ENCODE measurements around the gene HDDC3.

HDDC3 gene

DNA sequence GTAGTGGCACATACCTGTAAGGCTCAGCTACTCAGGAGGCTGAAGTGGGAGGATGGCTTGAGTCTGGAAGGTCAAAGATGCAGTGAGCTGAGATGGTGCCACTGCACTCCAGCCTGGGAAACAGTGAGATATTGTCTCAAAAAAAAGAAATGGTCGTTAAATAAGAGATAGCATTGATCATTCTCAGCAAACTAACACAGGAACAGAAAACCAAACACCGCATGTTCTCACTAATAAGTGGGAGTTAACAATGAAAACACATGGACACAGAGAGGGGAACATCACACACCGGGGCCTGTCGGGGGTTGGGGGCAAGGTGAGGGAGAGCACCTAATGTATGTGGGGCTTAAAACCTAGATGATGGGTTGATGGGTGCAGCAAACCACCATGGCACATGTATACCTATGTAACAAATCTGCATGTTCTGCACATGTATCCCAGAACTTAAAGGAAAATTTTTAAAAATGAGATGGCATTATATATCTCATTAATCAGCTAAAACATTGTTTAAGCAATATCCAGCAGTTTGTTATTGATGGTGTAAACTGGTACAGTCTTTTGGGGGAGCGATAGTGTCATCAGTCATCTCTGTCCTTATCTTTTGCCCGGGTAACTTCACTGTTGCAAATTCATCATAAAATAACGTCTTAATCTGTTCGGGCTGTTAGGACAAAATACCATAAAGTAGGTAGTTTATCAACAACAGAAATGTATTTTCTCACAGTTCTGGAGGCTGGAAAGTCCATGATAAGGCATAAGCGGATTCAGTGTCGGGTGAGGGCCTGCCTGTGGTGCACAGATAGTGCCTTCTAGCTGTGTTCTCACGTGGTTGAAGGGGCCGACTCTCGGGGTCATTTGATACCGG lies 30.9 kb downstream of the HDDC3 start:
- in situ Hi-C loops (cut with MboI; ENCODE audit: low pct_unique_long_range_greater_than_20kb, low sequenced_read_pairs): no loop called here
- no peak for DNase-seq

DNA sequence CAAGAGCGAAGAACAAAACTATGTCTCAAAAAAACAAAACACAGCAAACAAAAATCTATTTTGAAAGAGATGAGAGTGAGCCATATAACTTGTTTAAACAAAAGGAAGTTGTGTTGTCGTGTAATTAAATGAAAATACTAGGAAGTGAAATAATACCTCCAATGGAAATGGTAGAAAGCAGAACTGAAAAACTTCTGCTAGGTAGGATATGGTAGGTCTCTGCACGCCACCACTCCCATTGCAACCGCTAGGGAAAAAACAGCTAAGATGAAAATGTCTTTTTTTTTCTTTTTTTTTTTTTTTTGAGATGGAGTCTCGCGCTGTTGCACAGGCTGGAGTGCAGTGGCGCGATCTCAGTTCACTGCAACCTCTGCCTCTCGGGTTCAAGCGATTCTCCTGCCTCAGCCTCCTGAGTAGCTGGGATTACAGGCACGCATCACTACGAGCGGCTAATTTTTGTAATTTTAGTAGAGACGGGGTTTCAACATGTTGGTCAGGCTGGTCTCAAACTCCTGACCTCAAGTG lies 35.2 kb downstream of the HDDC3 start:
- DNase-seq: peak; percentile 86
- in situ Hi-C loops (cut with MboI; ENCODE audit: low pct_unique_long_range_greater_than_20kb, low sequenced_read_pairs): loop anchor here (25.0 kb wide), 1 partner anchor 260 kb away; no protein-coding TSS in a partner anchor

DNA sequence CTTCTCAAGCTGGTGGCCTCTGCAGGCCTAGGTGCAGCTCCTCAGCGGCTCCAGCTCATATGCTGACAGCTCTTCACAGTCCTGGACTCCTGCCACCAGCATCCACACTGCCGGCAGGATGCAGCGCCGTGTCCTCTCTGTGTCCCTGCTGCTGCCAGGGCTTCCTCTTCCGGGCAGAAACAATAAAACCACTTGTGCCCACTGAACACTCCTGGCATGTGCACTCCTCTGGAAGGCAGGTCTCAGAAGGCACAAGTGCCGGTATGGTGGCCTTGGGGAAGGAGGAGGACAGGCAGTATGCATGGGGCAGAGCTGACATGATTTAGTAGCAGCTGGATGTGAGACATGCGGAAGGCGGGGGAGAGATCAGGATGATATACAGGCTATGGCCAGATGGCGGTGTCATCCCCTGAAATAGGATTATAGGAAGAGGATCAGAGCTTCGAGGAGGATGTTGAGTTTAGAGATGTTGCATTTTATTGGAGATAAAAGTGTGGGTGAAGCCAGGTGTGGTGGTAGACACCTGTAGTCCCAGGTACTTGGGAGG lies 36.7 kb downstream of the HDDC3 start:
- in situ Hi-C loops (cut with MboI; ENCODE audit: low pct_unique_long_range_greater_than_20kb, low sequenced_read_pairs): loop anchor here (25.0 kb wide), 1 partner anchor 258 kb away; no protein-coding TSS in a partner anchor
- DNase-seq: peak; percentile 53

DNA sequence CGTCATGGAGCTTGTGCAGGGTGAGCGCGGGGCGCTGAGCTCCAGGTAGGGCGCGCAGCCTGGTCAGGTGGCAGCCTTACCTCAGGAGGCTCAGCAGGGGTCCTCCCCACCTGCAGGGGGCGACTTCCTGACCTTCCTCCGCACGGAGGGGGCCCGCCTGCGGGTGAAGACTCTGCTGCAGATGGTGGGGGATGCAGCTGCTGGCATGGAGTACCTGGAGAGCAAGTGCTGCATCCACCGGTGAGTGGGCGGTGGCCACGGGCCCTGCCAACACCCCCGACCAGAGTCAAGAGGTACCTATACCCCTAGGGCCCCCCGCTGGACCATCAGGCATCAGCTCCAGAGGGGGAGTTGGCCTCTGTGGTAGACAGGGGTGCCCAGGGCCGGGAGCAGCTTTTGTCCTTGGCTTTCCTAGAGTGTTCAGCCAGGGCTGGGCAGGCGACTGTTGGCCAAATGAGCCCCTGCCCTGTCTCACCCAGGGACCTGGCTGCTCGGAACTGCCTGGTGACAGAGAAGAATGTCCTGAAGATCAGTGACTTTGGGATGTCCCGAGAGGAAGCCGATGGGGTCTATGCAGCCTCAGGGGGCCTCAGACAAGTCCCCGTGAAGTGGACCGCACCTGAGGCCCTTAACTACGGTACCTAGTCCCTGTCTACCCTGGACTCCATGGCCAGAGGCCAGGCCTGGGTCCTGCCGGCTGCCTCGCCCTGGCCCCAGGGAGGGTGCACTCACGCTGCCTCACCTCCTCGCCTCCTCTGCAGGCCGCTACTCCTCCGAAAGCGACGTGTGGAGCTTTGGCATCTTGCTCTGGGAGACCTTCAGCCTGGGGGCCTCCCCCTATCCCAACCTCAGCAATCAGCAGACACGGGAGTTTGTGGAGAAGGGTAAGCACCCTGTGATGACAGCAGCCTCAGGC lies 38.9 kb downstream of the HDDC3 start:
- DNase-seq: no peak
- in situ Hi-C loops (cut with MboI; ENCODE audit: low pct_unique_long_range_greater_than_20kb, low sequenced_read_pairs): loop anchor here (25.0 kb wide), 1 partner anchor 256 kb away; no protein-coding TSS in a partner anchor

DNA sequence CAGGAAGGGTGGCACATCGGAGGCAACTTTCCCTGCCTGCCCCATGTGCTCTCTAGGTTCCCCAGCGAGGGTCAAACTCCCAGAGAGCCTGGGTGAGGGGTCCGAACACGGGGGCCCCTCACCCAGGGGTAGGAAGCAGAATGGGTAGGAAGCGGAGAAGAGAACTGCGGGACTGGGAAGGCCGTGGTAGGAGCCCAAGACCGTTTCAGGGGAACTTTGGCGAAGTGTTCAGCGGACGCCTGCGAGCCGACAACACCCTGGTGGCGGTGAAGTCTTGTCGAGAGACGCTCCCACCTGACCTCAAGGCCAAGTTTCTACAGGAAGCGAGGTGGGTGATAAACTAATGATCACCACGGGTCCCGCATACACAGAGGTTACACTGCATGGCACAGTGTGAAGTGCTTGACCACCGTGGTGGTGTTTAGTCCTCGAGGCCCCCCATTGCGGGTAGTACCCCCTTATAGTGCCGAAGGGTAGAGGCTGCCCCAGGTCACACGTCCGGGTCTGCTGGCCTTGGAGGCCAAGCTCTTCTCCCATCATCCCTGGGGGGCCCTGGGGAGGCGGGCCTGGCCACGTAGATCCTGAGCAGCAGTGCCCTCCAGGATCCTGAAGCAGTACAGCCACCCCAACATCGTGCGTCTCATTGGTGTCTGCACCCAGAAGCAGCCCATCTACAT lies 39.7 kb downstream of the HDDC3 start:
- DNase-seq: no peak
- in situ Hi-C loops (cut with MboI; ENCODE audit: low pct_unique_long_range_greater_than_20kb, low sequenced_read_pairs): loop anchor here (25.0 kb wide), 1 partner anchor 255 kb away; no protein-coding TSS in a partner anchor

DNA sequence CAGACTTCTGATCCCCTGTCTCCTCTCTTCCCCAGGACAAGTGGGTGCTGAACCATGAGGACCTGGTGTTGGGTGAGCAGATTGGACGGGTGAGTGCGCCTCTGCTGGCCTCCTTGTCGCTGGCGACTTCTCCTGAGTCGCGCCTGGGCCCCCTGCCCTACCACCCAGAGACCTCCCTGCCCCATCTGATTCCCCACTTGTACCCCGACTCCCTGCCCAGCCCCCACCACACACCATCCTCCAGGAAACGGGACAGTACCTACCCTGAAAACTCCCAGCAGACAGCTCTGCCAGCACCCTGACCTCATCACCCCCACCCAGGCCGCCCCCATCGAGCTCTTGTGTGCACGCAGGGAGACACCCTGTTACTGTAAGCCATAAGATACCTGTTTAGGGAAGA lies 40.3 kb downstream of the HDDC3 start:
- DNase-seq: no peak
- in situ Hi-C loops (cut with MboI; ENCODE audit: low pct_unique_long_range_greater_than_20kb, low sequenced_read_pairs): loop anchor here (25.0 kb wide), 1 partner anchor 255 kb away; no protein-coding TSS in a partner anchor

DNA sequence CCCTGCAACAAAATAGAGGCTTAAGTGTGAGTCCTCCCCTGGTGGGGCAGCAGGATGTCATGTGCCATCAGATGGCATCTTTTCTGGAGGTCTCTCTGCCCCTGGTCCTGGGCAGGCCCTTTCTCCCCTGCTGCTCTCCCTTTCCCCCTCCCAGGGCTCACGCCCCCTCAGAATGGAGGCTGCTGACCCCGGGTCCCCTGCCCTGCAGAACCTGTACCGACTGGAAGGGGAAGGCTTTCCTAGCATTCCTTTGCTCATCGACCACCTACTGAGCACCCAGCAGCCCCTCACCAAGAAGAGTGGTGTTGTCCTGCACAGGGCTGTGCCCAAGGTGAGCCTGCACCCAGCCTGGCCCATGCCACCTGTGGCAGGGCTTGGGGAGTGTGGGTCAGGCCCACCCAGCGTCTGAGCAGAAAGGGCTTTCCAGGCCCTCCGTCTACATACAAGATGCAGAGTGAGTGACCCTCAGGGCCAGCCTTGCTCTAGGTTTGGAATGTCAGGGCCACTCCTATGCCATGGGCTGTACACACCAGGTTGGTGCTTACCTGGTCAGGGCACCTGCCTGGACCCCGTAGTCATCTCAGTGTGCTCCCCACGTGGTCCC lies 40.9 kb downstream of the HDDC3 start:
- in situ Hi-C loops (cut with MboI; ENCODE audit: low pct_unique_long_range_greater_than_20kb, low sequenced_read_pairs): loop anchor here (25.0 kb wide), 1 partner anchor 254 kb away; no protein-coding TSS in a partner anchor

DNA sequence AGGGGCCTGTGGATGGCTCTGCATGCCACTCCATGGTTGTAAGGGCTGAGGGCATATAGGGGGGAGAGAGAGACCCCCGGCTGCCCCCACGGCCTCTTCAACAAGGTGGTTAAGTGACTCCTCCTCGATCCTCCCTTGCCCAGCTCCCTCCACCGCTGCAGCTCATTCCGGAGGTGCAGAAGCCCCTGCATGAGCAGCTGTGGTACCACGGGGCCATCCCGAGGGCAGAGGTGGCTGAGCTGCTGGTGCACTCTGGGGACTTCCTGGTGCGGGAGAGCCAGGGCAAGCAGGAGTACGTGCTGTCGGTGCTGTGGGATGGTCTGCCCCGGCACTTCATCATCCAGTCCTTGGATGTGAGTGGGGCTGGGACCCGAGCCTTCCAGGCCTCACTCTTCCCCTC lies 41.5 kb downstream of the HDDC3 start:
- in situ Hi-C loops (cut with MboI; ENCODE audit: low pct_unique_long_range_greater_than_20kb, low sequenced_read_pairs): loop anchor here (25.0 kb wide), 1 partner anchor 254 kb away; no protein-coding TSS in a partner anchor
- DNase-seq: no peak

More for the DNA sequence above, 40.9 kb downstream of the HDDC3 start:
- no peak for DNase-seq

DNA sequence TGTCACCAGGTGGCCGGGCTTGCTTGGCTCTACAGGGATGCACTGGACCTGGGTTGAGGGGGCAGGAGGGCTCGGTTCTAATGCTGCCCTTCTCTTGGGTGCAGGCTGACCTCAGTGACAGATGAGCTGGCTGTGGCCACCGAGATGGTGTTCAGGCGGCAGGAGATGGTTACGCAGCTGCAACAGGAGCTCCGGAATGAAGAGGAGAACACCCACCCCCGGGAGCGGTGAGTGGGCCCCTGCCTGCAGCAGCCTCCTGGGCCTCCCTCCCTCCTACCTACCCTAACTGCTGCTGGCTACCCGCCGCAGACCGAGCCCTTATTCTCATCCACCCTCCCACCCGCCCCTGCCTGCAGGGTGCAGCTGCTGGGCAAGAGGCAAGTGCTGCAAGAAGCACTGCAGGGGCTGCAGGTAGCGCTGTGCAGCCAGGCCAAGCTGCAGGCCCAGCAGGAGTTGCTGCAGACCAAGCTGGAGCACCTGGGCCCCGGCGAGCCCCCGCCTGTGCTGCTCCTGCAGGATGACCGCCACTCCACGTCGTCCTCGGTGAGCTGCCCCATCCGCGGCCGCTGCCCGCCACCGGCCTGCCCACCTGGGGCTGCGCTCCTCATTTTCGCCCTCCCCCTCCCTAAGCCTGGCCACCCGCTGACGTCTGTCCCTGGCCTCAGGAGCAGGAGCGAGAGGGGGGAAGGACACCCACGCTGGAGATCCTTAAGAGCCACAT lies 42.5 kb downstream of the HDDC3 start:
- DNase-seq: no peak
- in situ Hi-C loops (cut with MboI; ENCODE audit: low pct_unique_long_range_greater_than_20kb, low sequenced_read_pairs): loop anchor here (25.0 kb wide), 1 partner anchor 253 kb away; no protein-coding TSS in a partner anchor

DNA sequence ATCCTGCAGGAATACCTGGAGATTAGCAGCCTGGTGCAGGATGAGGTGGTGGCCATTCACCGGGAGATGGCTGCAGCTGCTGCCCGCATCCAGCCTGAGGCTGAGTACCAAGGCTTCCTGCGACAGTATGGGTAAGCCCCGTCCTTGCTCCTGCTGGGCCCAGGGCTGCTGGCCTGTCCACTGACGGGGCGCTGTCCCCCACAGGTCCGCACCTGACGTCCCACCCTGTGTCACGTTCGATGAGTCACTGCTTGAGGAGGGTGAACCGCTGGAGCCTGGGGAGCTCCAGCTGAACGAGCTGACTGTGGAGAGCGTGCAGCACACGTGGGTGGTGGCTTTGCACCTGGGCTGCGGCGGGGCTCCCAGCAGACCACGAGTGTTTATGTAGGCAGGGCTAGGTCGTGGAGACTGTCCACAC lies 43.0 kb downstream of the HDDC3 start:
- in situ Hi-C loops (cut with MboI; ENCODE audit: low pct_unique_long_range_greater_than_20kb, low sequenced_read_pairs): loop anchor here (25.0 kb wide), 1 partner anchor 252 kb away; no protein-coding TSS in a partner anchor
- no peak for DNase-seq

DNA sequence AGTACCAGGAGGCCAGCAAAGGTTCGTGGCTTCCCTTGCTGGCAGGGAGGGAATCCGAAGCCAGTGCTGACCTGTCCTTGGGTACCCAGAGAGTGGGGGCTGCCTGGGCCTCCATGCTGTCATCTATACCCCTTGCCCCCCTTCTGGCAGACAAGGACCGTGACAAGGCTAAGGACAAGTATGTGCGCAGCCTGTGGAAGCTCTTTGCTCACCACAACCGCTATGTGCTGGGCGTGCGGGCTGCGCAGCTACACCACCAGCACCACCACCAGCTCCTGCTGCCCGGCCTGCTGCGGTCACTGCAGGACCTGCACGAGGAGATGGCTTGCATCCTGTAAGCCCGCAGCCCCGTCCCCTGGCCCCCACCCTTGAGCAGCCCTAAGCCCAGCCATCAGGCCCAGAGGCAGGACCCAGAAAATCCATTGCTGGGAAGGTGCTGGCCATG lies 45.3 kb downstream of the HDDC3 start:
- no peak for DNase-seq
- in situ Hi-C loops (cut with MboI; ENCODE audit: low pct_unique_long_range_greater_than_20kb, low sequenced_read_pairs): loop anchor here (25.0 kb wide), 1 partner anchor 250 kb away; no protein-coding TSS in a partner anchor

DNA sequence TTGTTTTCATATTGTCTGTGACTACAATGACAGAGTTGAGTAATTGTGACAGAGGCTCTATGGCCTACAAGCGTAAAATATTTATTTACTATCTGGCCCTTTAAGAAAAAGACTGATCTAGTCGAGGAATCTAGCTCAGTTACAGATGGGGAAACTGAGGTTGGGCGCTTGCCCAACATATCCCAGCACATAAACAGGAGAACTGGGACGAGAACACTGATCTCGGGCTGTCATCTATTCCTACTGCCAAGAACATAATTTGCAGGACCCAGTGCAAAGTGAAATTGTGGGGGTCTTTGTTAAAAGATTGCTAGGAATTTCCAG lies 46.1 kb downstream of the HDDC3 start:
- no peak for DNase-seq
- in situ Hi-C loops (cut with MboI; ENCODE audit: low pct_unique_long_range_greater_than_20kb, low sequenced_read_pairs): loop anchor here (25.0 kb wide), 1 partner anchor 249 kb away; no protein-coding TSS in a partner anchor

DNA sequence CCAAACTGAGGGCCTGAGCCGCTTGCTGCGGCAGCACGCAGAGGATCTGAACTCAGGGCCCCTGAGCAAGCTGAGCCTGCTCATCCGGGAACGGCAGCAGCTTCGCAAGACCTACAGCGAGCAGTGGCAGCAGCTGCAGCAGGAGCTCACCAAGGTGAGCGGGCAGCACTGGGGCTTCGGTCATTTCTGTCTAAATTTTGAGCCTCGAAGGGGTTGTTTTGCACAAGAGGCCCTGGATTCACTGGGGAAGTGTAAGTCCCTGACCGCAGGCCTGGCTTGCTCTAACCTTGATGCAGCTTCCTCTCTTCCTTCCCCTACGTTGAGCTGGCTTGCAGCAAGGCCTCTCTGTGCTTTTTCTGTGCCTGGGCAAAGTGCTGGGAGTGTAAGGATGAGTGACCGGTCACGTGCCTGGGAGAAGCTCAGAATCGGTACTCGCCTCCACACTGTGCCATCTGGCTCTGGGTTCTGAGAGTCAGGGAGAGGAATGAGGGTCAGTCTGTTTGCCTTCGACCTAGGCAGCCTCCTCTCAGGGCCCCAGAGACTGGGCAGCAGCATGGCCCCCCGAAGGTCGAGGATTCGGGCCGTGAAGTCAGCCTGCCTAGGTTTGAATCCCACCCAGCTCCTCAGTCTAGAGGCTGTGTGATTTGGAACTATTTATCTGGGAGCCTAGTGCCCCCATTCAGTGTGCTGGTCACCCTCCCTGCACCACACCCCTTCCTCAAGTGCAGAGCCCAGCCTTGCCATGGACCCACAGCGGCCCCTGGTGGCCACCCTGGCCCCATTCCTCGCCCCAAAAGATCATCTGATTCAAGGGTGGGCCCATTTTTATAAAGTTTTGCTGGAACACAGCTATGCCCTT lies 46.7 kb downstream of the HDDC3 start:
- DNase-seq: peak; percentile 86
- in situ Hi-C loops (cut with MboI; ENCODE audit: low pct_unique_long_range_greater_than_20kb, low sequenced_read_pairs): loop anchor here (25.0 kb wide), 1 partner anchor 248 kb away; no protein-coding TSS in a partner anchor

DNA sequence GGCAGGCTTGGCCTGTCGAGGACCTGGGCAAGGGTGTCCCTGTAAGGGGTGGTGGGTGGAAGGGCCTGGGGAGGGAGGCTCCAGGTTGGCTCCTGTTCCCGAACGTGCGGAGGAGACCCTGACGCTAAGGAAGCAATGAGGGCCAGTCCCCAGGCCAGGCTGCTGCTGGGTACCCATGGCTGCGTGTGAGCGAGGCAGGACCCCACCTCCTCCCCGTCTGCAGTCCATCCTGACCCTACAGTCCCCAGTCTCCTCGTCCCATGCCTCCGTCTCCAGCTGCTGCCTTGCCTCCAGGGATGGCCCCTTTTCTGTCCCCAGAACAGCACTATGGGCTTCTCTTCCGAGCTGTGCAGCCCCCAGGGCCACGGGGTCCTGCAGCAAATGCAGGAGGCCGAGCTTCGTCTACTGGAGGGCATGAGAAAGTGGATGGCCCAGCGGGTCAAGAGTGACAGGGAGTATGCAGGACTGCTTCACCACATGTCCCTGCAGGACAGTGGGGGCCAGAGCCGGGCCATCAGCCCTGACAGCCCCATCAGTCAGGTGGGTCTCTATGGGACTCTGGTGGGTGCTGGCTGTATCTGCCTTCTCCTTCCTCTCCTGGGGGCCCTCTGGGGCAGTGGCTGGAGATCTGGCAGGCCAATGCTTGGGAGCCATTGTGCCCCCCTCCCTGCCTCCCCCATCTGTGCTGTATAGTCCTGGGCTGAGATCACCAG lies 47.5 kb downstream of the HDDC3 start:
- DNase-seq: peak; percentile 29
- in situ Hi-C loops (cut with MboI; ENCODE audit: low pct_unique_long_range_greater_than_20kb, low sequenced_read_pairs): loop anchor here (25.0 kb wide), 1 partner anchor 248 kb away; no protein-coding TSS in a partner anchor

DNA sequence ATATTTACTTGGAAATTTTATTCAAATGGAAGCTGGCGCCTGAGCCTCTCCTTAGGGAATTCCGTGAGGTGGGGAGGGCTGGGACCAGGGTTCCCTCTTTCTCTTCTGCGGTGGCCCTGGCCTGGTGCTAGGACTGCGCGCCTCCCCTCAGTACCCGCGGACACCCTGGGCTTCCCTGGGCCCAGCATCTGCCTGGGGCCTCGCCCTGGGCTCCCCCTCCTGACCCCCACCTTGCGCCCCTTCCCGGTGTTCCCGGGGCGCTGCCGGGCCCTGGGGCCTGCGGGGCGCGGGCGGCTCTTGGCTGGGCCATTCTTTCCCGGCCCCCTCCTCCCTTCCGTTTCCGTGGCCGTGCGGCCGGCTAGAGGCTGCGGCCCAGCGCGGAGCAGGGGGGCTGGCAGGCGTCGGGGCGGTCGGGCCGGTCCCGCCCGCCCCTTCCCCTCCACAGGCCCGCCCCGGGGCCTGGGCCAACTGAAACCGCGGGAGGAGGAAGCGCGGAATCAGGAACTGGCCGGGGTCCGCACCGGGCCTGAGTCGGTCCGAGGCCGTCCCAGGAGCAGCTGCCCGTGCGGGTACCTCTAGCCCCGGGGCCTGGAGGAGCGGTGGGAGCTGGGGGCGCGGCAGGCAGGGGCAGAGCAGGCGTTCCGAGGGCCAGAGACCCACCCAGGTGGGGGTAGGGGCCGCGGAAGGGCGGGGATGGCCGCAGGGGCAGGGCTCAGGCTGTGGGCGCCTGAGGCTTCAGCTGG lies 48.2 kb downstream of the HDDC3 start, which contains the start of gene FES:
Gene FES, plus strand, starts transcription at position 529 of the 743 bp plus-strand sequence. CDS start 542 bp downstream, outside the sequence.
- in situ Hi-C loops (cut with MboI; ENCODE audit: low pct_unique_long_range_greater_than_20kb, low sequenced_read_pairs): loop anchor here (25.0 kb wide), 1 partner anchor 247 kb away; no protein-coding TSS in a partner anchor
- DNase-seq: peak; percentile 75

Measured in KBM-7 (cell line).